Epithelial cell of proximal tubule (primary cell): ENCODE measurements around the gene COMT. TPM values are rescaled to one million over a fixed set of nuclear protein-coding genes. Genes with fewer than 3 reads are reported as not detected.

Source experiments
- DNase-seq: peaks from one replicate; pipeline ENCODE4 v3.0.0-alpha.2; 2011; ENCODE audit warnings: low read depth
- H3K4me3 ChIP-seq: 2 replicates; pipeline ENCODE4 v1.5.1; 2011; ENCODE audit warnings: low read depth, mild to moderate bottlenecking, low read length
- CTCF ChIP-seq: conservative IDR thresholded peaks from 2 replicates; pipeline ENCODE4 v1.5.1; 2012; ENCODE audit warnings: low read depth, mild to moderate bottlenecking, low read length
- total RNA-seq: library from RNA; depleted of rRNA; stranded (reverse); fragments of >200 nt; gene quantifications from 2 replicates; pipeline ENCODE4 v1.2.3, GENCODE V29; 2015

The COMT gene
- total RNA-seq, 1 donor from 2014 or later = 272 TPM

GRCh38 chr22:19915287-19915954 is 26.2 kb upstream of the COMT start:
- H3K4me3 ChIP-seq = no peak overlapping the region
- no peak for TF ChIP-seq CTCF
- no peak for DNase-seq

- DNase-seq = no peak
- no peak for TF ChIP-seq CTCF
- H3K4me3 ChIP-seq = no peak overlapping the region
Observed at GRCh38 chr22:19916006-19916405, 25.6 kb upstream of the COMT start.

GRCh38 chr22:19916941-19917340 is 24.6 kb upstream of the COMT start:
- TF ChIP-seq CTCF = no peak
- no peak for DNase-seq
- no peak overlapping the region for H3K4me3 ChIP-seq

GRCh38 chr22:19917389-19918138 is 24.0 kb upstream of the COMT start:
- TF ChIP-seq CTCF = no peak
- no peak for DNase-seq
- H3K4me3 ChIP-seq = no peak overlapping the region

- DNase-seq = no peak
- H3K4me3 ChIP-seq = no peak overlapping the region
- TF ChIP-seq CTCF = no peak
Observed at GRCh38 chr22:19918332-19919106, 23.1 kb upstream of the COMT start.

GRCh38 chr22:19919701-19920363 is 21.7 kb upstream of the COMT start:
- TF ChIP-seq CTCF = no peak

More at GRCh38 chr22:19919701-19920363, 21.7 kb upstream of the COMT start:
- no peak for DNase-seq
- H3K4me3 ChIP-seq = no peak overlapping the region
